Fibroblast of villous mesenchyme (primary cell): ENCODE measurements around the gene F8A2. TPM values are rescaled to one million over a fixed set of nuclear protein-coding genes. Genes with fewer than 3 reads are reported as not detected.
A peak's percentile ranks its signal among the peaks of the same experiment; 100 is the strongest.
"Not testable (repeated sequence)": the region's sequence is repeated elsewhere in the genome, so short reads cannot be mapped to it uniquely, and the experiment has no call there.

Experiments
- DNase-seq: peaks from one replicate; pipeline ENCODE4 v3.0.0-alpha.2; 2010; ENCODE audit warnings: low read depth
- H3K4me3 ChIP-seq: 2 replicates; pipeline ENCODE4 v1.5.1; 2011; ENCODE audit warnings: low read depth, mild to moderate bottlenecking, low read length
- total RNA-seq: library from RNA; depleted of rRNA; stranded (reverse); fragments of >200 nt; gene quantifications from 2 replicates; pipeline ENCODE4 v1.2.3, GENCODE V29; 2012
- TF ChIP-seq, protein P1 (sequence below): IDR thresholded peaks from 2 replicates; pipeline ENCODE4 v1.5.1; 2012; ENCODE audit warnings: low read depth, mild to moderate bottlenecking, low read length; ENCODE audit not compliant: insufficient read depth

Gene F8A2
- total RNA-seq, result not detected in 2 replicates

DNA sequence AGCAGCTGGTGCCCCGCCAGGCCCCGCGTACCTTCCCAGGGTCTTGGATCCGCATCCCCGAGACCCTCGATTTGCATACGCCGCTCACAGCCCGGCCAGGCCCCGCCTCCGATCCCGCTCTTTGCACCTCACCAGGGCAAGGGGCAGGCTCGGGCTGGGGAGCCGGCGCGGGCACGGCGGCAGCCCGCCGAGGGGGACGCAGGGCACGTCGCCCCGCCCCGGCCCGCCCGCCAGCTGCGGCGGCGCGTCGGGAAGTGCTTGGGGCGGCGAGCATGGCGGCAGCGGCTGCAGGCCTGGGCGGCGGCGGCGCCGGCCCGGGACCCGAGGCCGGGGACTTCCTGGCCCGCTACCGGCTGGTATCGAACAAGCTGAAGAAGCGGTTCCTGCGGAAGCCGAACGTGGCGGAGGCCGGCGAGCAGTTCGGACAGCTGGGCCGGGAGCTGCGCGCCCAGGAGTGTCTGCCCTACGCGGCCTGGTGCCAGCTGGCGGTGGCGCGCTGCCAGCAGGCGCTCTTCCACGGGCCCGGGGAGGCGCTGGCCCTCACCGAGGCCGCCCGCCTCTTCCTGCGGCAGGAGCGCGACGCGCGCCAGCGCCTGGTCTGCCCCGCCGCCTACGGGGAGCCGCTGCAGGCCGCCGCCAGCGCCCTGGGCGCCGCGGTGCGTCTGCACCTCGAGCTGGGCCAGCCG lies at the start of gene F8A2:
TSS of gene F8A2 (plus strand) at position 253 of the 686 bp plus-strand sequence. CDS start at position 273, 20 bp downstream.
- H3K4me3 ChIP-seq, DNase-seq: not testable (repeated sequence)

DNA sequence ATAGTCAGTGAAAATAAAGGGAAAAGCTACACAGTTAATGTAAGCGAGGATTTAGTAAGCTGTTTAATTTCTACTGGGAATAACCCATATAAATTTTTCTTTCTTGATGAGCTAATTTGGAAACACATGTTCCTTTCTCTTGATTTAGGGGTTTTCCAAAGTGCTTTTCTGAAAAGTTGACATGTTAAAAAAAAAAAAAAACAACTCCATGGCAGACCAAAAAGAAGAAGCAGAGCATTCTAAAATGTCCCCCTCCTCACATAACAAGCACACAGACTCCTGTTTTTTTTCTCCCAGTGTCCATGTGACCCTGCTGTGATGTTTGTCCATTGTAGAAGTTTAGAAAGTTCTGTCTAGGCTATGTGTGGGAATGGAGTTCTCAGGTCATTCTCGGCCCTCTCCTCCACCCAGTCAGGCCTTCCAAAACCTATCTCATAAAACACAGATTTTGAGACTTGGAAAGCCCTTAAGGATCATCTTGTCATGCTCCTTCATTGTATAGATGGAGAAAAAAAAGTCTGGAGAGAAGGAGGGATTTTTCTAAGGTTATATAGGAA lies 48.3 kb upstream of the F8A2 start:
- H3K4me3 ChIP-seq, result no peak overlapping the region
- TF ChIP-seq, protein P1, sequence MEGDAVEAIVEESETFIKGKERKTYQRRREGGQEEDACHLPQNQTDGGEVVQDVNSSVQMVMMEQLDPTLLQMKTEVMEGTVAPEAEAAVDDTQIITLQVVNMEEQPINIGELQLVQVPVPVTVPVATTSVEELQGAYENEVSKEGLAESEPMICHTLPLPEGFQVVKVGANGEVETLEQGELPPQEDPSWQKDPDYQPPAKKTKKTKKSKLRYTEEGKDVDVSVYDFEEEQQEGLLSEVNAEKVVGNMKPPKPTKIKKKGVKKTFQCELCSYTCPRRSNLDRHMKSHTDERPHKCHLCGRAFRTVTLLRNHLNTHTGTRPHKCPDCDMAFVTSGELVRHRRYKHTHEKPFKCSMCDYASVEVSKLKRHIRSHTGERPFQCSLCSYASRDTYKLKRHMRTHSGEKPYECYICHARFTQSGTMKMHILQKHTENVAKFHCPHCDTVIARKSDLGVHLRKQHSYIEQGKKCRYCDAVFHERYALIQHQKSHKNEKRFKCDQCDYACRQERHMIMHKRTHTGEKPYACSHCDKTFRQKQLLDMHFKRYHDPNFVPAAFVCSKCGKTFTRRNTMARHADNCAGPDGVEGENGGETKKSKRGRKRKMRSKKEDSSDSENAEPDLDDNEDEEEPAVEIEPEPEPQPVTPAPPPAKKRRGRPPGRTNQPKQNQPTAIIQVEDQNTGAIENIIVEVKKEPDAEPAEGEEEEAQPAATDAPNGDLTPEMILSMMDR, result no peak
- no peak for DNase-seq

DNA sequence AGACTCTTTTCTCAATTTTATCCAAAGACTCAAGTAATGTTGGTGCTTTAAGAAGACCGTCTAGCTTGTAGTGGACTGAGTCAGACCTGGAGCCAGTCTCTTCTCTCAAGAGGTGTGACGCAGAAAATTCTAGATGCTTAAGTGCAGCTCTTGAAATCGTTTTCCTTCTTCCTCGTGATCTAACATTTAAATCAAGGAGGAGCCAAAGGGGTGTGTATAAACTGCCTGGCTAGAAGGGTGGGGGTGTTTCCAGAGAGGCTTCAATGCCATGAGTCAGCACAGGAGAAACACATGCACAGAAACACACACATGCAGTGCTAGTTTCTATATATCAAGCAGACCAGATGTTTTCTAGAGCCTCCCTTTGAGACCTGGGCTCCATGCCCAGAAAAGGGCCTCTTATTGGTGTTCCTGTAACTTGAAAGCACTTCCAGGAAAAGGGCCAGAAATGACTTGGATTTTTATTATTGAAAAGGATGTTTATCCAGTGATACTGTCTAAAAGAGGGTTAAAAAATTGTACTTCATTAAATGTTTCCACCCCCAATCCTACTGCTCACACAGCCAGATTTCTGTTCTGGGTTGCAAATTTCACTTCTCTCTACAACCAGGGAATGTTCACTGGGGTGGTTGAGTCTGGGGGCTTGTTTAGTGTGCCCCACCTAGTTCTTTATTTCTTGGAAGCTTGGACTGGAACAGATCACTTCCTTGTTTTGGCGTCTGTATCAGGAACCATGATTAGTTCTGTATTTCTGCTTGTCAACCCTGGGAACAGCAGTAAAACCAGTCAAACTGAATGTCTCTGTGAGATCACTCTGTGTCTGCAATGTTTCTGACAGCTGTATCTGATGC lies 47.2 kb upstream of the F8A2 start, which contains the start of gene CLIC2:
TSS of gene CLIC2 (minus strand) at position 129 of the 851 bp plus-strand sequence. CDS start 187 bp downstream, outside the sequence.
- TF ChIP-seq, protein P1, result no peak
- no peak within 1 kb of the TSS for H3K4me3 ChIP-seq
- peak; percentile 70 for DNase-seq

DNA sequence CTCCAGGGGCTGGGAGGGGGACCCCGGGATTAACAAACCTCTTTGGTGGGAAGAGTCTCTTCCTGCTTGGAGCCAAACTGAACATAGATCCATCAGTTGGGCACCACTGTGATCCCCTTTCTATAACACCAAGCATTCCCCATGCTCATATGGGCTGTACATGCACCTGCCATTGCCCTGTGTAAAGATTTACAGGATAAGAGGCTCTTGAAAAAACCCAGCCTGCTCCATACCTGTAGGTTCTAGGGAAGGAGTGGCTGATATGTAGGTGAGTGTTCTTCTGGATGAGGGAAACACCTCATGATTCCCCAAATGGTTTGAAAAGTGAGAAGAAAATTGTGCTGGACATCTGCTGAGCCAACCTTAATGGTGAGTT lies 46.6 kb upstream of the F8A2 start:
- not testable (repeated sequence) for H3K4me3 ChIP-seq, DNase-seq

DNA sequence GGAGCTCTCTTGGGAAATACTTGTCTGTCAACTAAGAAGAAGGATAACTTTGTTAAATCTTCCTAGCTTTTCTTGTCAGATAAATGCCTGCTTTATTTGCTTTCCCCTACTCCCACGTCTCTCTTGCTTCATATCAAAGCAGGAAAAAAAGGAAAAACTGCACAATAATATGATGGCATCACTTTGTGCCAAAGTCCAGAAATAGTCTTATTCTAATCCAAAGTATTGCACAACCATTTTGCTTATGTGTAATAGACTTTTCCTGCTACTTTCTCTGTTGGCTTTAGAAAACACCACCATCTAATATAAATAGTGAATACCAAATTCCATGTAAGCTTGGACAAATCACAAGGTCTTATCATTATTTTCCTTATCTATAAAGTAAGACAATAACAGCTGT lies 36.2 kb upstream of the F8A2 start:
- DNase-seq, H3K4me3 ChIP-seq: not testable (repeated sequence)

DNA sequence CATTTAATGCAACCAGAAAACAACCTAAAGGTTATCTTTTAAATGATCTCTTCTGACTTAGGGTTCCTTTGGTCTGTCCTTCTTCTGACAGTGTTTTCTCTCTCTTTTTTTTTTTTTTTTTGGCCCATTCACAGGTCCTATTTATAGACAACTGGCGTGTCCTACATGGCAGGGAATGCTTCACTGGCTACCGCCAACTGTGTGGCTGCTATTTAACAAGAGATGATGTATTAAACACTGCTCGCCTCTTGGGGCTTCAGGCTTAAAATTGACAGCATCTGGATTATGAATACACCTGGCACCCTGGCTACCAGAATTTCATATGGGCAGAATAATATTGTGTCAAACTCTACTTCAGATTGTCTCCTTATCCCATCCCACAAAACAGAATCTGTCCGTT lies 32.4 kb upstream of the F8A2 start:
- not testable (repeated sequence) for H3K4me3 ChIP-seq, DNase-seq

DNA sequence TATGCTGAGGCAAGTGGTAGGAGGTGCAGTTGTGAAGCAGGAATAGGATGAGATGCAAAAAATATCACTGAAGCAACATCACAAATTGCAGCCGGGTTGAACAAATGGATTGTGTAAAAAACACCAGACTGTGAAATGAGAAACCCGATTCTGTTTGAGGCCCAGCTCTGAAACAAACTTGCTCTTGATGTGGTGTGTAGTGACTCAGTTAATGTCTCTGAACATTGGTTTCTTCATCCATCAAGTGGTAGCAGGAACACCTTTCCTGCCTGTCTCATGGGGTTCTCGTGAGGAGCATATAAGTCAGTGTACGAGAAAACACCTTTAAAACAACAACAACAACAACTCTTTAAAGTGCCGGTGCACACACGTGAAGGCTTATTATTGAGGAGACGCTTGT lies 18.2 kb upstream of the F8A2 start:
- DNase-seq, H3K4me3 ChIP-seq: not testable (repeated sequence)

DNA sequence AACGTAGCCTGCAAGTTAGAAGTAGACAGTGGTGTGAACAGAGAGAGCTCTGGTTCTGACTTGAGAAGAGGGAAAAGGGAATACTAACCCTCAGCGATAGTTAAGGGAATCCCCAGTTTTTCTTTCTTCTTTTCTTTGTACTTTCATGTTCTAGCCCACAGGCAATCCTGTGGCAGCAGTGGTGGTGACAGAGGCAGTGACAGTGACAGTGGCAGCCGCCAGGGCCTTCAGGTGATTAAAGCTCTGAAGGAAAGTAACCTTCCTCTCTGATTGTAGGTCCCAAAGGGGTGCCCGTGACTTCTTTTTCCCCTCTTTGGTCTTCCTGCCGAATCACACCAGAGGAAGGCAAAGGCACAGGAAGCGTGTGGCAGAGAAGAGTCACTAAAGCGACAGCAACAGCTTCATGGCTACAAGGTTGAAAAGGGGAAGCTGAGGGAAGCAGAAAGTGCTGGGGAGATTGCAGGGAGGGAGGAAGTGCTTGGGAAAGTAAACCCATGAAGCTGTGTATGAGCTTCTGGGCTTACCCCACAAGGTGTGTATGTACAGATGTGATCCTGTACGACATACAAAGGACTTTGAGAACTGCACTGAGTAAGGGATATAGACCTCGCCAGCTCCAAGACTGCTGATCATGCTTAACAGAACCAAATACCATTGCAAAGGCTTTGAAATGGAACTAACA lies 8.0 kb upstream of the F8A2 start:
- DNase-seq, H3K4me3 ChIP-seq: not testable (repeated sequence)

DNA sequence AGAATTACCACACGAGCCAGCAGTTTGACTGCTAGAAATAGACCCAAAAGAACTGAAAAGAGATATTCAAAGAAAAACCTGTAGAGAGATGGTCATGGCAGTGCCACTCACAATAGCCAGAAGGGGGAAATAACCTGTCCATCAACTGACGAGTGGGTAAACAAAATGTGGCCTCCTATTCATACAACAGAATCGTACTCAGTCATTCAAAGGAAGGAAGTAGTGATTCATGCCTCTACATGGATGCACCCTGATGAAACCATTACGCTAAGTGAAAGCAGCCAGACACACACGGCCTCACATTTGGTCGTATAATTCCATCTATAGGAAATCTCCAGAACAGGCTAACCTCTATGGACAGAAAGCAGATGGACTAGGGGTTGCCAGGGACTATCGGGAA lies 2.1 kb upstream of the F8A2 start:
- not testable (repeated sequence) for DNase-seq

DNA sequence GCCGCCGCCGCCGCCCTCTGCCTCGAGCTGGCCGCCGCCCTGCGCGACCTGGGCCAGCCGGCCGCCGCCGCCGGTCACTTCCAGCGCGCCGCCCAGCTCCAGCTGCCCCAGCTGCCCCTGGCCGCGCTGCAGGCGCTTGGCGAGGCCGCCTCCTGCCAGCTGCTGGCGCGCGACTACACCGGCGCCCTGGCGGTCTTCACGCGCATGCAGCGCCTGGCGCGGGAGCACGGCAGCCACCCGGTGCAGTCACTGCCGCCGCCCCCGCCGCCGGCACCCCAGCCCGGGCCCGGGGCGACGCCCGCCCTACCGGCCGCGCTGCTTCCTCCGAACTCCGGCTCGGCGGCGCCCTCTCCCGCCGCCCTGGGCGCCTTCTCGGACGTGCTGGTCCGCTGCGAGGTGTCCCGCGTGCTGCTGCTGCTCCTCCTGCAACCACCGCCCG lies 653 bp downstream of the F8A2 start:
- DNase-seq, result not testable (repeated sequence)

More for the DNA sequence above, 2.1 kb upstream of the F8A2 start:
- not testable (repeated sequence) for H3K4me3 ChIP-seq

DNA sequence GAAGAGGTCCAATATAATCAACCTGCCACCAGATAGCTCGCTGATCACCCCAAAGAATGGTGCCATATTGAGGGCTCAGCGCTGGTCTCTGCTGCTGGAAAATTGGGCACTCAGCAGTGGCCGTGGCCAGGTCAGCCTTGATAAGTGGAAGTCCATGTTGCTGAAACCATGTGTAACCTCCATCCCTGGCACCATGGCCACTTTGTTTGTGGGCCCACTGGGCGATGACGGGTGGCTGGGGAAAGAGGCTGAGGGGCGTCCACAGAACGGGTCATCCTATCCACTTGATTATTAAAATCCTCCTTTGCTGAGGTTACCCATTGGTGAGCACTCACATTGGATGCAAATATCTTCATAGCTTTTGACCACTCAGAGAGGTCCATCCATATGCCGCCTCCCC lies 7.7 kb downstream of the F8A2 start:
- no peak for DNase-seq
- no peak overlapping the region for H3K4me3 ChIP-seq
- TF ChIP-seq, protein P1, result no peak

More for the DNA sequence above, 653 bp downstream of the F8A2 start:
- H3K4me3 ChIP-seq, result not testable (repeated sequence)

DNA sequence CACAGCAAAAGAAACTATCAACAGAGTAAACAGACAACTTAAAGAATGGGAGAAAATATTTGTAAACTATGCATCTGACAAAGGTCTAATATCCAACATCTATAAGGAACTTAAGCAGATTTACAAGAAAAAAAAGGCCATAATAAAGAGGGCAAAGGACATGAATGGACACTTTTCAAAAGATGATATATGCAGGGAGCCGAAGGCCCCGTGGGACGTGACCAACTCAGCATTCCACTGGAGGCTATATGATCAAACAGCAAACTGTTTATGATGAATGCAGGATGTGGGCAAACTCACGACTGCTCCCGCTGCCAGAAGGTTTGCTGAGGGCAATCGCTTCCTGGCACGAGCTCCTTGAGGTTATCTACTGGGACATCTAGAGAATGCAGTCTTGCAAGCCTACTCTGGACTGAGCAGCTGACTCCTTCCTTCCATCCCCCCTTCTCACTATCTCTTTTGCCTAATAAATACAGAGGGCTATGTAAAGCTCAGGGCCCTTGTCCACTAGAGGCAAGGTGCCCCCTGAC lies 12.9 kb downstream of the F8A2 start:
- DNase-seq, result peak; percentile 3
- not testable (repeated sequence) for H3K4me3 ChIP-seq
